IPS-NIHi7 (cell line): ENCODE results near the gene DNASE2B.

Experiments
- DNase-seq: peaks from one replicate; pipeline ENCODE4 v3.0.0; 2012; ENCODE audit warnings: mixed read lengths; ENCODE audit errors: extremely low spot score

The DNASE2B gene

DNA sequence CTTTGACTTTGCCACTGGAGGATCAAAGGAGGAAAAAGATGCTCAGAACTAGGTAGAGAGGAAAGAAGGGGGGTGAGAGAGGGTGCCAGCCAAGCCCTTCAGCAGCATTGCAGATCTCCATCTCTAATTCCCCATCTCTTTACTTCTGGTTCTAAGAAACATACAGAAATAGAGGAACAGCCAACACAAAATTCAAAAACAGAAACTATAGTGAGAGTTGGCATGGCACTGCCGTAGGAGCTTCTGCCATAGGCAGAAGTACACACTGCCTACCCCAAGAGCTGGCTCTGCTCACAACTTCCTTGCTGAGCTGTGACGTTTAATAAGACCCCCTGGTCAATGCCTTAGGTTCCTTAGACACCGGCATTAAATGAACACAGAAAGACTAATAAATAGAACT, 54.2 kb downstream of the DNASE2B start:
- no peak for DNase-seq

DNA sequence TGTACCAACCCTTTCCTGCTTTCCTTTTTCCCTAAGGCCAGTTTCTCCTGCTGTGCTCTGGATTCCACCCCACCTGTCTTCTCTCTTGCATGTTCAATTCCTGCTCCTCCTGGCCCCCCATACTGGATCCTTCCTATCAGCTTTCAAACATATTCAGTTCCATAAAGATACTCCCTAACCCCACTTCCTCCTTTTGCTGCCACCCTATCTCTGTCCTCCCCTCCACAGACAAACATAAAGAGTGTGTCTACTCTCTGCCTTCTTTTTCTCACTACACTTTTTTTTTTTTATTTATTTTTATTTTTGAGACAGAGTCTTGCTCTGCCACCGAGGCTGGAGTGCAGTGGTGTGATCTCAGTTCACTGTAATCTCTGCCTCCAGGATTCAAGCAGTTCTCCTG, 63.8 kb downstream of the DNASE2B start:
- DNase-seq = no peak
